HEK293 (cell line): ENCODE data around the gene HCFC1.

Experiments
- CTCF ChIA-PET: fragments of 350-600 bp; formaldehyde crosslinking; extraction: SDS; loops from one replicate; lab custom pipeline; 2021; ENCODE audit warnings: antibody characterized with exemption; lab: Yijun Ruan, JAX
- POLR2A ChIA-PET: fragments of 300-600 bp; formaldehyde crosslinking; extraction: SDS; loops from one replicate; lab custom pipeline; 2020; ENCODE audit warnings: antibody characterized with exemption, inconsistent platforms; lab: Yijun Ruan, JAX
- H3K27ac ChIP-seq: fragments of 200-500 bp; sonication (Bioruptor generic); 2 replicates; pipeline ENCODE4 v1.5.1; 2014; ENCODE audit warnings: low read depth, low read length, control low read depth, inconsistent platforms; ENCODE audit errors: extremely low read depth
- H3K36me3 ChIP-seq, 2 experiments: fragments of 200-500 bp in 1 of 2; sonication (Bioruptor generic) in 1 of 2; 1 replicate in 1 of 2; 2 replicates in 1 of 2; pipeline ENCODE4 v1.5.1; 2014 to 2017; ENCODE audit warnings: inconsistent platforms in 2 of 2, low read length in 2 of 2; ENCODE audit not compliant: control insufficient read depth in 2 of 2, insufficient read depth in 1 of 2
- H3K4me1 ChIP-seq: fragments of 200-500 bp; sonication (Bioruptor generic); 2 replicates; pipeline ENCODE4 v1.5.1; 2014; ENCODE audit warnings: mild to moderate bottlenecking, low read length, inconsistent platforms; ENCODE audit not compliant: control insufficient read depth, insufficient read depth
- H3K4me3 ChIP-seq: 2 replicates; pipeline ENCODE4 v1.5.1; 2011; ENCODE audit warnings: low read depth, mild to moderate bottlenecking, control low read depth, low read length, moderate library complexity
- H3K9me3 ChIP-seq: fragments of 200-500 bp; sonication (Bioruptor generic); 2 replicates; pipeline ENCODE4 v1.5.1; 2014; ENCODE audit warnings: low read depth, low read length, inconsistent platforms; ENCODE audit not compliant: control insufficient read depth, insufficient read depth
- KLF1 ChIP-seq: fragments of 450-650 bp; formaldehyde crosslinking; IDR thresholded peaks from 2 replicates; pipeline ENCODE4 v1.5.1; 2016; ENCODE audit warnings: missing biosample characterization, missing genetic modification characterization
- KLF16 ChIP-seq: fragments of 450-650 bp; formaldehyde crosslinking; IDR thresholded peaks from 2 replicates; pipeline ENCODE4 v1.5.1; 2017; ENCODE audit warnings: missing biosample characterization, missing genetic modification characterization
- RBAK ChIP-seq: fragments of 450-650 bp; formaldehyde crosslinking; IDR thresholded peaks from 2 replicates; pipeline ENCODE4 v1.5.1; 2016; ENCODE audit warnings: missing biosample characterization, missing genetic modification characterization
- SALL2 ChIP-seq: fragments of 450-650 bp; formaldehyde crosslinking; IDR thresholded peaks from 2 replicates; pipeline ENCODE4 v1.5.0; 2017; ENCODE audit warnings: missing biosample characterization, mild to moderate bottlenecking, missing genetic modification characterization, borderline replicate concordance
- SP7 ChIP-seq: fragments of 450-650 bp; formaldehyde crosslinking; IDR thresholded peaks from 2 replicates; pipeline ENCODE4 v1.5.1; 2016; ENCODE audit warnings: missing biosample characterization, missing genetic modification characterization
- YY2 ChIP-seq: fragments of 450-650 bp; formaldehyde crosslinking; IDR thresholded peaks from 2 replicates; pipeline ENCODE4 v1.5.1; 2016; ENCODE audit warnings: missing biosample characterization, missing genetic modification characterization
- ZBTB20 ChIP-seq: fragments of 450-650 bp; formaldehyde crosslinking; IDR thresholded peaks from 2 replicates; pipeline ENCODE4 v1.5.1; 2016; ENCODE audit warnings: missing biosample characterization, missing genetic modification characterization
- ZEB2 ChIP-seq: fragments of 450-650 bp; formaldehyde crosslinking; IDR thresholded peaks from 2 replicates; pipeline ENCODE4 v1.5.1; 2016; ENCODE audit warnings: missing biosample characterization, missing genetic modification characterization
- ZFP3 ChIP-seq: fragments of 450-650 bp; formaldehyde crosslinking; IDR thresholded peaks from 2 replicates; pipeline ENCODE4 v1.5.1; 2016; ENCODE audit warnings: low read depth, missing biosample characterization, missing genetic modification characterization
- ZNF121 ChIP-seq: fragments of 450-650 bp; formaldehyde crosslinking; IDR thresholded peaks from 2 replicates; pipeline ENCODE4 v1.5.1; 2016; ENCODE audit warnings: missing biosample characterization, missing genetic modification characterization
- ZNF2 ChIP-seq: fragments of 450-650 bp; formaldehyde crosslinking; IDR thresholded peaks from 2 replicates; pipeline ENCODE4 v1.5.1; 2016; ENCODE audit warnings: missing biosample characterization, missing genetic modification characterization
- ZNF366 ChIP-seq: fragments of 450-650 bp; formaldehyde crosslinking; conservative IDR thresholded peaks from 2 replicates; pipeline ENCODE4 v1.5.1; 2016; ENCODE audit warnings: missing biosample characterization, missing genetic modification characterization
- ZNF426 ChIP-seq: fragments of 450-650 bp; formaldehyde crosslinking; IDR thresholded peaks from 2 replicates; pipeline ENCODE4 v1.5.1; 2017; ENCODE audit warnings: missing biosample characterization, missing genetic modification characterization, mild to moderate bottlenecking, inconsistent platforms, moderate library complexity
- ZNF518A ChIP-seq: fragments of 450-650 bp; formaldehyde crosslinking; conservative IDR thresholded peaks from 2 replicates; pipeline ENCODE4 v1.5.1; 2016; ENCODE audit warnings: low read depth, missing biosample characterization, missing genetic modification characterization
- ZNF561 ChIP-seq: fragments of 450-650 bp; IDR thresholded peaks from 2 replicates; pipeline ENCODE4 v1.5.1; 2018; ENCODE audit warnings: missing biosample characterization, missing genetic modification characterization, borderline replicate concordance
- ZNF768 ChIP-seq: fragments of 450-650 bp; formaldehyde crosslinking; IDR thresholded peaks from 2 replicates; pipeline ENCODE4 v1.5.1; 2018; ENCODE audit warnings: missing biosample characterization, mild to moderate bottlenecking, missing genetic modification characterization
- ZSCAN23 ChIP-seq: fragments of 450-650 bp; formaldehyde crosslinking; IDR thresholded peaks from 2 replicates; pipeline ENCODE4 v1.5.1; 2016; ENCODE audit warnings: missing biosample characterization, missing genetic modification characterization

The HCFC1 gene

GRCh38 chrX:153988493-153988892, 16.9 kb upstream of the HCFC1 start (continued):
- no peak for TF ChIP-seq ZNF768 (tag by site-specific recombination)
- no peak for TF ChIP-seq ZNF121
- TF ChIP-seq ZBTB20 (tag by site-specific recombination) = no peak
- no peak for TF ChIP-seq SP7
- TF ChIP-seq, all 188 proteins: peak for 0

GRCh38 chrX:153984351-153985178, 12.9 kb upstream of the HCFC1 start:
- no peak for TF ChIP-seq ZNF518A
- no peak for TF ChIP-seq KLF16 (tag by site-specific recombination)
- no peak for TF ChIP-seq YY2 (tag by site-specific recombination)
- TF ChIP-seq ZNF426 (tag by site-specific recombination) = no peak
- no peak for TF ChIP-seq ZSCAN23 (tag by site-specific recombination)
- POLR2A ChIA-PET = no interaction called here
- CTCF ChIA-PET = interaction anchor here (1.2 kb wide), 1 partner anchor 29 kb away, joined by 4 read pairs; no protein-coding TSS in a partner anchor
- Histone ChIP-seq H3K4me1 (no peaks in the 10 kb centered on the region), H3K9me3 (no peaks in the 10 kb centered on the region), H3K36me3 (no peaks in the 10 kb centered on the region), H3K4me3 (no peak overlapping the region), H3K27ac (no peak overlapping the region)

DNA sequence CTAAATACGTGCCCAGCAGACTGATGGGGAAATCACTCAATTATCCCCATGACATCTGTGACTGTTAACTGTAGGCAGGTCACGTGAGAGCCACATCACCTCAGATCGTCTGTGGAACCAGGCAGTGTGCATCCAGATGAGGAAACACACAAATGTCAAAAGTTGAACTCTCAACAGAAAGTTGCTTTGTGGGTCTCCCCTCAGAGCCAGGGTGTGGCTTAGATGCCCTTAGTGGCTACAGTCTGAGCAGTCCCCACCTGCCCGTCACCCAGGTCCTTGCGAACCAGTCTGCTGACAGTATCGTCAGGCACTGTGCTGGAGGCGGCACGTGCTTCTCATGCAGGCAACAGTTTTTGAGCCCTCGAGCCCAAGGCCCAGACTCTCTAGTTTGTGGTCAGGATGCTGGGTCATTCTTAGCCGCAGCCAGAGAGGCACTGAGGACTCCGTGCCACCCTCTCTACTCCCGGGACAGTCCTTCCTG, 11.7 kb upstream of the HCFC1 start:
- ChIA-PET POLR2A (no interaction called here), CTCF (no interaction called here)
- Histone ChIP-seq H3K27ac (no peak overlapping the region), H3K4me3 (no peak overlapping the region), H3K4me1 (no peaks in the 10 kb centered on the region), H3K36me3 (no peaks in the 10 kb centered on the region), H3K9me3 (no peaks in the 10 kb centered on the region)
- TF ChIP-seq KLF1 (no peak), ZFP3 (tag by site-specific recombination) (no peak), ZNF561 (tag by site-specific recombination) (no peak), SALL2 (tag by site-specific recombination) (no peak), RBAK (tag by site-specific recombination) (no peak), ZNF366 (tag by site-specific recombination) (no peak), ZNF2 (no peak), ZEB2 (no peak)
